Kidney (tissue), 14 donors: ENCODE results near the gene CATSPER1. TPM values are rescaled to one million over a fixed set of nuclear protein-coding genes. Genes with fewer than 3 reads are reported as not detected.

ENCODE experiments used
- DNase-seq, 5 donors: peaks; one replicate each; pipeline ENCODE4 v3.0.0-alpha.2; 2013 to 2020
- FAIRE-seq: peaks from 2 replicates; lab custom pipeline; 2012; peaks lifted over from hg19 to GRCh38; lab: Jason Lieb, UNC
- H3K27ac ChIP-seq, 2 donors: one replicate each; pipeline ENCODE4 v1.7.0; 2013; ENCODE audit warnings: low read depth in 2 of 2, low read length in 2 of 2, inconsistent platforms in 1 of 2
- H3K27me3 ChIP-seq: one replicate; pipeline ENCODE4 v1.7.1; 2013; ENCODE audit warnings: low read length, inconsistent platforms; ENCODE audit not compliant: control insufficient read depth, insufficient read depth
- H3K36me3 ChIP-seq, 3 donors: one replicate each; pipeline versions ENCODE4 v1.7.0 to v1.7.1; 2013; ENCODE audit warnings: low read length in 3 of 3, control low read depth in 1 of 3, inconsistent platforms in 1 of 3; ENCODE audit not compliant: insufficient read depth in 3 of 3, control insufficient read depth in 2 of 3
- H3K4me1 ChIP-seq, 3 donors: one replicate each; pipeline versions ENCODE4 v1.7.0 to v1.7.1; 2013; ENCODE audit warnings: low read length in 3 of 3, inconsistent platforms in 1 of 3, low read depth in 1 of 3; ENCODE audit not compliant: control insufficient read depth in 2 of 3, insufficient read depth in 2 of 3
- H3K4me3 ChIP-seq, 3 donors: one replicate each; pipeline versions ENCODE4 v1.7.0 to v1.8.1; 2013; ENCODE audit warnings: low read length in 3 of 3, control low read depth in 1 of 3, inconsistent platforms in 1 of 3
- H3K9ac ChIP-seq, 3 donors: one replicate each; pipeline versions ENCODE4 v1.7.0 to v1.7.1; 2013; ENCODE audit warnings: low read length in 3 of 3, control low read depth in 1 of 3, inconsistent platforms in 1 of 3
- H3K9me3 ChIP-seq, 3 donors: one replicate each; pipeline versions ENCODE4 v1.7.0 to v1.7.1; 2013; ENCODE audit warnings: low read length in 3 of 3, control low read depth in 1 of 3, inconsistent platforms in 1 of 3; ENCODE audit not compliant: control insufficient read depth in 2 of 3, insufficient read depth in 1 of 3
- intact Hi-C: fragments of 100-400 bp; cut with DNase I; formaldehyde crosslinking; loops from one replicate; pipeline ENCODE4 v1.11.1; 2022
- polyA plus RNA-seq: library from polyadenylated mRNA; stranded (reverse); fragments of 350-450 nt; fragmentation: Illumina TruSeq; extraction: RNeasy Lipid Tissue Mini Kit (QIAGEN cat#74804); gene quantifications from one replicate; pipeline ENCODE4 v1.2.3, GENCODE V29; 2014; ENCODE audit warnings: low read depth, low replicate concordance; ENCODE audit not compliant: insufficient read depth
- total RNA-seq: library from RNA; stranded (reverse); fragmentation: NEBNext Ultra II Directional; extraction: Animal tissue kit (Norgen Biotek cat#: 25700); gene quantifications from one replicate; pipeline ENCODE4 v1.2.1, GENCODE V29; 2021
- TF ChIP-seq, protein P1 (sequence below): IDR thresholded peaks from 3 replicates; pipeline ENCODE4 v1.5.1; 2012; ENCODE audit warnings: mild to moderate bottlenecking, moderate library complexity, borderline replicate concordance; ENCODE audit not compliant: insufficient read depth; ENCODE audit errors: extremely low read depth
- donor health status: control.
- donor health status: control.
- donor health status: control.
- donor health status: control.
- donor health status: control.
- donor health status: DM: yes; HTN: yes; CAD: no.
- donor health status: Normal renal cell carcinoma (clear cell type).

Gene CATSPER1
- total and polyA plus RNA-seq, 2 donors from 2014 or later = 0.76 TPM; not detected in 1

DNA sequence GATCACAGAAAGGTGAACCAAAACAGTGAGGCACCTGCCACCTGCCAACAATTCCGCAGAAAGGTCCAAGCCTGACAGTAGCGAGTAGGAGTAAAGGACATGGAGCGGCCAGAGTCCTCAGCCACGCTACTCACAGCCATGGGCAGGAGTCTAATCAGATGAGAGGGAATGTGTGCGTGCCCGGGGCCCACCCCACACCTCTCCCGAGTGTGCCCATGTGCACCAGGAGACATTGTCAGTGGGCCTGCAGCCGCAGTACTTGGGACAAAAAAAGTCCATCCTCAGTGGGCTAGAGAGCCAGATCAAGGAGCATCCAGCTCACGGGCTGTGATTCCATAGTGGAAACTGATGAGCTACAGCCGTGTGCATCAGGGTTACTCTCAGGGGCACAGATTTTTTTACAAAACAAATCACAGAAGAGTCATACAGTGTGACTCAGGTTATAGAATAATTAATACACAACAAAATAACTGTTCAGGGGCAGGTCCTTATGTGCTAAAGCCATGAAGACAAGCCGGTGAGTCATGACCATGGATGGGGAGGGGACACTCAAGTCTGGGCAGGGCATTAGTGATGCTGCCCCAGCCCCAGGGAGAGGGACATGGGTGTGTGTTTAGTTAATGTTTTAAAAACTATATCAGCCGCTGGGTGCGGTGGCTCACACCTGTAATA lies 52.7 kb downstream of the CATSPER1 start:
- Histone ChIP-seq H3K4me1 (no peaks in the 10 kb centered on the region), H3K9ac (no peak overlapping the region), H3K27ac (no peak overlapping the region), H3K27me3 (no peaks in the 10 kb centered on the region), H3K36me3 (peaks cover 0 to 17% (median 13%) of the 10 kb centered on the region in 3 donors), H3K4me3 (no peak overlapping the region), H3K9me3 (no peaks in the 10 kb centered on the region)
- intact Hi-C loops = no loop called here
- no peak for FAIRE-seq
- TF ChIP-seq, protein P1, sequence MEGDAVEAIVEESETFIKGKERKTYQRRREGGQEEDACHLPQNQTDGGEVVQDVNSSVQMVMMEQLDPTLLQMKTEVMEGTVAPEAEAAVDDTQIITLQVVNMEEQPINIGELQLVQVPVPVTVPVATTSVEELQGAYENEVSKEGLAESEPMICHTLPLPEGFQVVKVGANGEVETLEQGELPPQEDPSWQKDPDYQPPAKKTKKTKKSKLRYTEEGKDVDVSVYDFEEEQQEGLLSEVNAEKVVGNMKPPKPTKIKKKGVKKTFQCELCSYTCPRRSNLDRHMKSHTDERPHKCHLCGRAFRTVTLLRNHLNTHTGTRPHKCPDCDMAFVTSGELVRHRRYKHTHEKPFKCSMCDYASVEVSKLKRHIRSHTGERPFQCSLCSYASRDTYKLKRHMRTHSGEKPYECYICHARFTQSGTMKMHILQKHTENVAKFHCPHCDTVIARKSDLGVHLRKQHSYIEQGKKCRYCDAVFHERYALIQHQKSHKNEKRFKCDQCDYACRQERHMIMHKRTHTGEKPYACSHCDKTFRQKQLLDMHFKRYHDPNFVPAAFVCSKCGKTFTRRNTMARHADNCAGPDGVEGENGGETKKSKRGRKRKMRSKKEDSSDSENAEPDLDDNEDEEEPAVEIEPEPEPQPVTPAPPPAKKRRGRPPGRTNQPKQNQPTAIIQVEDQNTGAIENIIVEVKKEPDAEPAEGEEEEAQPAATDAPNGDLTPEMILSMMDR = no peak
- no peak for DNase-seq

DNA sequence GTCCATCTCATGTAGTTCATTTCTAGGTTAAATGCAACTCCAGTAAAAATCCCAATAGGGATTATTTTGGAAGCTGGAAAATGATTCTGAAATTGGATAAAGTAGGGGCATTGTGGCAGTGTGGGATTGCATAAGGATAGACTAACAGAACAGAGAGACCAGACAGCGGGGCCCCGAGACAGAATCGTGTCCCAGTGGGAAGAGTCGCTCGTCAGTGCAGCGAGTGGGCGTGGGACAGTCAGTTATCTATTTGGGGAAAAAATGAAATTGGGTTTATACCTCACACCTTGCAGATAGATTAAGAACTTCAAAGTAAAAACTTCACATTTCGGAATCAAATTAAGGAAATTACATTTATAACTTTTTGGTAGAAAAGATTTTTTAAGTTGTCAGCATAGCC lies 54.2 kb downstream of the CATSPER1 start:
- TF ChIP-seq, protein P1 = no peak
- FAIRE-seq (no peak), DNase-seq (no peak)
- no peaks in the 10 kb centered on the region for H3K27me3 ChIP-seq
- H3K9me3 ChIP-seq = no peaks in the 10 kb centered on the region
- no peak overlapping the region for H3K9ac ChIP-seq
- peaks cover 0 to 2% (median 0%) of the 10 kb centered on the region in 3 donors for H3K4me1 ChIP-seq
- H3K27ac ChIP-seq = no peak overlapping the region
- H3K36me3 ChIP-seq = peaks cover 0 to 20% (median 11%) of the 10 kb centered on the region in 3 donors
- no peak overlapping the region for H3K4me3 ChIP-seq
- intact Hi-C loops = no loop called here

DNA sequence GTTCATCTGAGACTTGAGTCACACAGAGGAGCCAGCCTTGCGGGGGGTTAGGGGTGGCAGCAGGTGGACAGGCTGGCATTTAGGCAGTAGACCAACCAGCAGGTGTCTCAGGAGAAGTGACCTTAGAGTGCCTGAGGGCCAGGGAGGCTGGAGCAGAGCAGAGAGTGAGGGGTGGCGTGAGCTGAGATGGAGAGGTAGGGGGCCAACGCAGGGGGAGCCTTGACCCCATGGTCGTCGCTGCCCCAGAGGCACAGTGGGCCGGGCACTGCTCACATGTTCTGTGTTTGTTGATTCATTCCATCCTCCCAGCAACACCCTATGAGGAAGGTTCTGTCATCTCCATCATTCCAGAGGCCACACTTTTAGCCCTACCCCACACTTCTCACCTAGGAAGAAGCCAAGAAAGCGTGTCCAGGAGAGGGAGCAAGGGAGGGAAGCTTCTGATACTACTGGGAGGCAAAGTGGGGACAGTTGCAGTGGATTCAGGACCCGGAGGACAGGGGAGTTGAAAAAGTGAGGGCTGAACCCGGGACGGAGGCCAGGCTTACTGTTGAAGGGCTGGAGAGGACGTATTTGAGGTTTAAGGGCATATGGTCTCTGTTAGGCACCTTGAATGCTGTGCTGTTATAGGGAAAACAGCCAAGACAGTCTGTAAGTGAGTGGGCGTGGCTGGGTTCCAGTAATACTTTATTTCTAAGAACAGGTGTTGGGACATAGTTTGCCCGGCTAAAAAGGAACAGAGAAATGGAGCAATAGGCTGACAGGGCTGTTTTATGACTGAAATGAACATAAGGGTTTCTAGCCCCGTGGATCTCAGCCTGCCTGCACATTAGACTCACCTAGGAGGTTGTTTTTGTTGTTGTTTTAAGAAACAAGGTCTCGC lies 57.4 kb downstream of the CATSPER1 start:
- no peak overlapping the region for H3K4me3 ChIP-seq
- intact Hi-C loops = no loop called here
- H3K9ac ChIP-seq = no peak overlapping the region
- no peak for DNase-seq
- peaks cover 0 to 36% (median 30%) of the 10 kb centered on the region in 3 donors for H3K36me3 ChIP-seq
- no peak overlapping the region for H3K27ac ChIP-seq
- no peak for FAIRE-seq
- H3K9me3 ChIP-seq = no peaks in the 10 kb centered on the region
- no peaks in the 10 kb centered on the region for H3K27me3 ChIP-seq
- TF ChIP-seq, protein P1 = no peak
- peaks cover 0 to 2% (median 0%) of the 10 kb centered on the region in 3 donors for H3K4me1 ChIP-seq
